Measurements from ENCODE around the gene PQBP1.
"Not testable (repeated sequence)": the region's sequence is repeated elsewhere in the genome, so short reads cannot be mapped to it uniquely, and the experiment has no call there.

Gene PQBP1

DNA sequence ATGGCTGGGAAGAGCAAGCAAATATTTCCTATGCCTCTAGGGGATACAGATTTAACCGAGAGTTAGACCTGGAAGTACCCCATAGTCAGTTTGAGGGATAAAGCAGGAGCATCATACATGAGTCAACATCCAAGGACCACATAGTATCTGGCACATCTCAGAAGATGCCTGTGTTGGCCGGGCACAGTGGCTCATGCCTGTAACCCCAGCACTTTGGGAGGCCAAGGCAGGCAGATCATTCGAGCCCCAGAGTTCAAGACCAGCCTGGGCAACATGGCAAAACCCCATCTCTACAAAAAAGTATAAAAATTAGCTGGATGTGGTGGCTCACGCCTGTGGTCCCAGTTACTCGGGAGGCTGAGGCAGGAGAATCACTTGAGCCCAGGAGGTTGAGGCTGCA lies 11.1 kb upstream of the PQBP1 start:
- H3K27me3 ChIP-seq (ENCODE audit: control insufficient read depth, insufficient read depth, low read length); H3K9me3 ChIP-seq (ENCODE audit: control insufficient read depth, insufficient read depth, low read length); H3K27ac ChIP-seq (ENCODE audit: low read length); H3K4me1 ChIP-seq (ENCODE audit: control insufficient read depth, insufficient read depth, low read length); H3K4me3 ChIP-seq (ENCODE audit: low read length); DNase-seq (ENCODE audit: low read depth, low spot score); H3K36me3 ChIP-seq (ENCODE audit: control insufficient read depth, insufficient read depth, low read length): not testable (repeated sequence)
- no CpG with 5 or more reads among the region's 5 CpGs for WGBS (ENCODE audit: insufficient coverage, insufficient read length)

- Histone ChIP-seq H3K9me3 (ENCODE audit: control insufficient read depth, insufficient read depth, low read length) (no peaks in the 10 kb centered on the region), H3K27me3 (ENCODE audit: control insufficient read depth, insufficient read depth, low read length) (no peaks in the 10 kb centered on the region), H3K4me3 (ENCODE audit: low read length) (no peak overlapping the region; the same call in 1 of the 2 replicates), H3K36me3 (ENCODE audit: control insufficient read depth, insufficient read depth, low read length) (no peaks in the 10 kb centered on the region), H3K4me1 (ENCODE audit: control insufficient read depth, insufficient read depth, low read length) (no peaks in the 10 kb centered on the region; the same call in 1 of the 2 replicates), H3K27ac (ENCODE audit: low read length) (no peak overlapping the region)
- no CpG with 5 or more reads among the region's 15 CpGs for WGBS (ENCODE audit: insufficient coverage, insufficient read length)
- DNase-seq (ENCODE audit: low read depth, low spot score): no peak
Observed at GRCh38 chrX:48890296-48890925, 7.3 kb upstream of the PQBP1 start.

DNA sequence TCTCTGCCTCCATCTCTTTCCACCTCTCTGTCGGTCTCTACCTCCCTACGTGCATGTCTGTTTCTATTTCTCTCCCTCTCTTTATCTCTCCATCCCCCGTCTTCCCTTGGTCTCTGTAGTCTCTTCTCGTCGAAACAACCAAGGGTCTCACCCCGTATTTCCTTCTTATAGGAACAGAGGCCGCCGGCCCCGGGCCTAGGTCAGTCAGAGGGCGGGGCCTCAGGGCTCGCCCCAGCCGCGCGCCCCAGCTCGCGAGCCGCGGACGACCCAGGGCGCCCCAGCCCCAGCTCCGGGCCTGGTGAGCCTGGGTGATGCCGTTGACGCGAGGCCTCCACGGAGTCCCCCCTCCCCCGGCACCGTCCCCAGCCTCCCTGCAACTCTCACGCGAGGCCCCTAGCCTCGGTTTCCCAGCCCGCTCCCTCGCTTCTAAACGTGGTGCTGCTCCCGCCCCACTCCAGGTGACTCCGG lies 6.8 kb upstream of the PQBP1 start:
- no peaks in the 10 kb centered on the region for H3K36me3 ChIP-seq (ENCODE audit: control insufficient read depth, insufficient read depth, low read length)
- no peaks in the 10 kb centered on the region; the same call in 1 of the 2 replicates for H3K4me1 ChIP-seq (ENCODE audit: control insufficient read depth, insufficient read depth, low read length)
- no peaks in the 10 kb centered on the region for H3K9me3 ChIP-seq (ENCODE audit: control insufficient read depth, insufficient read depth, low read length)
- WGBS (ENCODE audit: insufficient coverage, insufficient read length): no CpG with 5 or more reads among the region's 35 CpGs
- H3K27me3 ChIP-seq (ENCODE audit: control insufficient read depth, insufficient read depth, low read length): no peaks in the 10 kb centered on the region
- peak overlapping the region; percentile 66; the same call in 1 of the 2 replicates for H3K4me3 ChIP-seq (ENCODE audit: low read length)
- no peak overlapping the region for H3K27ac ChIP-seq (ENCODE audit: low read length)
- no peak for DNase-seq (ENCODE audit: low read depth, low spot score)

DNA sequence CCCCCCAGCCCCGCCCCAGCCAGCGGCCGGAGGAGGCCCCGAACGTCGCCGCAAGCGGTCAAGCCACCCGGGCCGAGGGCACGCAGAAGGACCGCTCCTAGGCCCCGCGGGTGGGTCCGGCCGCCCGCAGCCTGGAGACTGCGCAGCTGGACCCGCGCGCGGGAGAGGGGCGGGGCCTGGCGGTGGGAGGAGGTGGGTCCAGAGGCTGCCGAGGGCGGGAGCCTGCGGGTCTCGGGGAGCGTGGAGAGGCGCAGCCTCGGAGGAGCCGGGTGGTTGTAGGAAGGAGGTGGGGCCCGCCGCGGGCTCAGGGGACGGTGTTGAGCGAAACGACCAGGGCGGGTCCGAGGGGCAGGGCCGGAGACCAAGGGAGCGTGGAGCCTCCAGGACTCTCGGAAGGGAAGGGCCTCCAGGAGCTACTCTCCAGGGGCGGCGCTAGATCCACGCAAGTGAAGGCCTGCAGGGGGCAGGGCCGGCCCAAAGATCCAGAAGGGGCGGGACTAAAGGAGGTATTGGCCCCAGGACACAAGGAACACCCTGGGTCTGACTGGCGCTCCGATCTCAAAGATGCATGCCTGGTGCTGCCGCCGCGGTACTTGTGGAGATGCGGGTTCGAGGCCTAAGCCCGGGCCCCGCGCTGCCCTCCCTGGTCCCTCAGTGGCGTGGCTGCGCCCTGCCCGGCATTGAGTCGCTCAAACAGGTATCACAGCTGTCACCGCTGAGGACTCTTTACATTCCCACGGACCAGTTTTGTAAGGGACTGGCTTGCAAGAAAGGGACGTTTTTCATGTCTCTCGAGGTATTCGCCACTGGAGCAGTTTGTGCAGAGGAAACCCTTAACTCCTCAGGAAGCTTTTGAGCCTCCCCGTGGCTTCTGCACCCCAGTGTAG lies 6.1 kb upstream of the PQBP1 start:
- Histone ChIP-seq H3K9me3 (ENCODE audit: control insufficient read depth, insufficient read depth, low read length) (no peaks in the 10 kb centered on the region), H3K36me3 (ENCODE audit: control insufficient read depth, insufficient read depth, low read length) (no peaks in the 10 kb centered on the region), H3K27ac (ENCODE audit: low read length) (no peak overlapping the region), H3K4me3 (ENCODE audit: low read length) (peak overlapping the region; percentile 66; the same call in 1 of the 2 replicates), H3K27me3 (ENCODE audit: control insufficient read depth, insufficient read depth, low read length) (no peaks in the 10 kb centered on the region), H3K4me1 (ENCODE audit: control insufficient read depth, insufficient read depth, low read length) (no peaks in the 10 kb centered on the region; the same call in 1 of the 2 replicates)
- WGBS (ENCODE audit: insufficient coverage, insufficient read length): no CpG with 5 or more reads among the region's 68 CpGs
- DNase-seq (ENCODE audit: low read depth, low spot score): no peak

- no peak for DNase-seq (ENCODE audit: low read depth, low spot score)
- H3K27ac ChIP-seq (ENCODE audit: low read length): no peak overlapping the region
- no peaks in the 10 kb centered on the region for H3K9me3 ChIP-seq (ENCODE audit: control insufficient read depth, insufficient read depth, low read length)
- no peaks in the 10 kb centered on the region; the same call in 1 of the 2 replicates for H3K4me1 ChIP-seq (ENCODE audit: control insufficient read depth, insufficient read depth, low read length)
- no peaks in the 10 kb centered on the region for H3K36me3 ChIP-seq (ENCODE audit: control insufficient read depth, insufficient read depth, low read length)
- WGBS (ENCODE audit: insufficient coverage, insufficient read length): no CpG with 5 or more reads among the region's 4 CpGs
- no peaks in the 10 kb centered on the region for H3K27me3 ChIP-seq (ENCODE audit: control insufficient read depth, insufficient read depth, low read length)
- no peak overlapping the region for H3K4me3 ChIP-seq (ENCODE audit: low read length)
Observed at GRCh38 chrX:48892896-48893295, 4.8 kb upstream of the PQBP1 start.

GRCh38 chrX:48893556-48894348 lies 4.0 kb upstream of the PQBP1 start:
- no peak overlapping the region for H3K27ac ChIP-seq (ENCODE audit: low read length)
- no peaks in the 10 kb centered on the region for H3K27me3 ChIP-seq (ENCODE audit: control insufficient read depth, insufficient read depth, low read length)
- H3K9me3 ChIP-seq (ENCODE audit: control insufficient read depth, insufficient read depth, low read length): no peaks in the 10 kb centered on the region
- H3K36me3 ChIP-seq (ENCODE audit: control insufficient read depth, insufficient read depth, low read length): no peaks in the 10 kb centered on the region
- H3K4me1 ChIP-seq (ENCODE audit: control insufficient read depth, insufficient read depth, low read length): no peaks in the 10 kb centered on the region; the same call in none of the 2 replicates
- WGBS (ENCODE audit: insufficient coverage, insufficient read length): no CpG with 5 or more reads among the region's 16 CpGs
- no peak overlapping the region for H3K4me3 ChIP-seq (ENCODE audit: low read length)
- DNase-seq (ENCODE audit: low read depth, low spot score): no peak

GRCh38 chrX:48894891-48895290 lies 2.8 kb upstream of the PQBP1 start:
- Histone ChIP-seq H3K36me3 (ENCODE audit: control insufficient read depth, insufficient read depth, low read length) (no peaks in the 10 kb centered on the region), H3K9me3 (ENCODE audit: control insufficient read depth, insufficient read depth, low read length) (no peaks in the 10 kb centered on the region), H3K4me3 (ENCODE audit: low read length) (no peak overlapping the region), H3K4me1 (ENCODE audit: control insufficient read depth, insufficient read depth, low read length) (no peaks in the 10 kb centered on the region; the same call in none of the 2 replicates), H3K27me3 (ENCODE audit: control insufficient read depth, insufficient read depth, low read length) (no peaks in the 10 kb centered on the region), H3K27ac (ENCODE audit: low read length) (no peak overlapping the region)
- no peak for DNase-seq (ENCODE audit: low read depth, low spot score)
- no CpG with 5 or more reads among the region's 6 CpGs for WGBS (ENCODE audit: insufficient coverage, insufficient read length)

GRCh38 chrX:48896611-48897011 lies 1.1 kb upstream of the PQBP1 start:
- Histone ChIP-seq H3K27me3 (ENCODE audit: control insufficient read depth, insufficient read depth, low read length) (no peaks in the 10 kb centered on the region), H3K27ac (ENCODE audit: low read length) (no peak overlapping the region), H3K4me3 (ENCODE audit: low read length) (peak overlapping the region; percentile 95; the same call in 1 of the 2 replicates), H3K4me1 (ENCODE audit: control insufficient read depth, insufficient read depth, low read length) (no peaks in the 10 kb centered on the region; the same call in 1 of the 2 replicates), H3K9me3 (ENCODE audit: control insufficient read depth, insufficient read depth, low read length) (no peaks in the 10 kb centered on the region), H3K36me3 (ENCODE audit: control insufficient read depth, insufficient read depth, low read length) (peaks cover 2% of the 10 kb centered on the region; the same call in 1 of the 2 replicates)
- no peak for DNase-seq (ENCODE audit: low read depth, low spot score)
- no CpG with 5 or more reads among the region's 9 CpGs for WGBS (ENCODE audit: insufficient coverage, insufficient read length)

GRCh38 chrX:48897157-48897624 lies 539 bp upstream of the PQBP1 start:
- peak overlapping the region; percentile 95; the same call in 1 of the 2 replicates for H3K4me3 ChIP-seq (ENCODE audit: low read length)
- H3K27ac ChIP-seq (ENCODE audit: low read length): no peak overlapping the region
- no peaks in the 10 kb centered on the region for H3K27me3 ChIP-seq (ENCODE audit: control insufficient read depth, insufficient read depth, low read length)
- peaks cover 3% of the 10 kb centered on the region; the same call in 1 of the 2 replicates for H3K36me3 ChIP-seq (ENCODE audit: control insufficient read depth, insufficient read depth, low read length)
- no peaks in the 10 kb centered on the region; the same call in 1 of the 2 replicates for H3K4me1 ChIP-seq (ENCODE audit: control insufficient read depth, insufficient read depth, low read length)
- H3K9me3 ChIP-seq (ENCODE audit: control insufficient read depth, insufficient read depth, low read length): no peaks in the 10 kb centered on the region
- WGBS (ENCODE audit: insufficient coverage, insufficient read length): no CpG with 5 or more reads among the region's 38 CpGs
- no peak for DNase-seq (ENCODE audit: low read depth, low spot score)

DNA sequence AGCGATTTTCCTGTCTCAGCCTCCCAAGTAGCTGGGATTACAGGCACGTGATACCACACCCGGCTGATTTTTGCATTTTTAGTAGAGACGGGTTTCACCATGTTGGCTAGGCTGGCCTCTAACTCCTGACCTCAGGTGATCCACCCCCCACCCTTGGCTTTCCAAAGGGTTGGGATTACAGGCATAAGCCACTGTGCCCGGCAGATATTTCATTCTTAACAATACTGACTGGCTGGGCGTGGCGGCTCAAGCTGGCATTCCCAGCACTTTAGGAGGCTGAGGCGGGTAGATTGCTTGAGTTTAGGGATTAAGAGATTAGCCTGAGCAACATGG lies 1.3 kb downstream of the PQBP1 start:
- no peak for DNase-seq (ENCODE audit: low read depth, low spot score)
- H3K27ac ChIP-seq (ENCODE audit: low read length): no peak overlapping the region
- H3K4me1 ChIP-seq (ENCODE audit: control insufficient read depth, insufficient read depth, low read length): no peaks in the 10 kb centered on the region; the same call in 1 of the 2 replicates
- no peak overlapping the region for H3K4me3 ChIP-seq (ENCODE audit: low read length)
- WGBS (ENCODE audit: insufficient coverage, insufficient read length): no CpG with 5 or more reads among the region's 8 CpGs
- peaks cover 9% of the 10 kb centered on the region; the same call in 1 of the 2 replicates for H3K36me3 ChIP-seq (ENCODE audit: control insufficient read depth, insufficient read depth, low read length)
- no peaks in the 10 kb centered on the region for H3K9me3 ChIP-seq (ENCODE audit: control insufficient read depth, insufficient read depth, low read length)
- H3K27me3 ChIP-seq (ENCODE audit: control insufficient read depth, insufficient read depth, low read length): no peaks in the 10 kb centered on the region

All from iPS DF 6.9 (cell line).